Uterus (tissue), 4 donors: ENCODE measurements around the gene GLYR1. TPM values are rescaled to one million over a fixed set of nuclear protein-coding genes. Genes with fewer than 3 reads are reported as not detected.
A peak's percentile ranks its signal among the peaks of the same experiment; 100 is the strongest.

Experiments used
- DNase-seq, 2 donors: peaks; one replicate each; pipeline ENCODE4 v3.0.0-alpha.2; 2019 to 2020
- H3K27ac ChIP-seq, 2 donors: fragments of 200-600 bp; sonication (generic); 1 replicate in 1 of 2; 2 replicates in 1 of 2; pipeline ENCODE4 v1.5.1; 2016 to 2018
- H3K27me3 ChIP-seq, 2 donors: fragments of 200-600 bp; sonication (generic); one replicate each; pipeline ENCODE4 v1.5.1; 2018 to 2019; ENCODE audit warnings: control low read depth in 1 of 2
- H3K36me3 ChIP-seq, 2 donors: fragments of 200-600 bp; sonication (generic); one replicate each; pipeline ENCODE4 v1.5.1; 2019; ENCODE audit warnings: control low read depth in 1 of 2
- H3K4me1 ChIP-seq, 2 donors: fragments of 200-600 bp; sonication (generic); one replicate each; pipeline ENCODE4 v1.5.1; 2018 to 2019; ENCODE audit warnings: control low read depth in 1 of 2
- H3K4me3 ChIP-seq, 2 donors: fragments of 200-600 bp; sonication (generic); 1 replicate in 1 of 2; 2 replicates in 1 of 2; pipeline ENCODE4 v1.5.1; 2018 to 2019; ENCODE audit warnings: mild to moderate bottlenecking in 1 of 2
- H3K9me3 ChIP-seq, 2 donors: fragments of 200-600 bp; sonication (generic); one replicate each; pipeline ENCODE4 v1.5.1; 2019; ENCODE audit warnings: control low read depth in 1 of 2
- POLR2A ChIP-seq, 2 donors: fragments of 450-650 bp; IDR thresholded peaks; one replicate each; pipeline ENCODE4 v1.6.1; 2016; ENCODE audit warnings: antibody characterized with exemption in 2 of 2, mild to moderate bottlenecking in 1 of 2, moderate library complexity in 1 of 2
- intact Hi-C: fragments of 100-400 bp; cut with DNase I; formaldehyde crosslinking; loops from one replicate; pipeline ENCODE4 v1.15.1; 2023; ENCODE audit warnings: low total_unique reads
- total RNA-seq, 4 donors: library from RNA; depleted of rRNA in 3 of 4; stranded (reverse); fragments of >200 nt in 3 of 4; gene quantifications; one replicate each; pipeline versions ENCODE4 v1.1.0 to v1.2.4, GENCODE V29; 2014 to 2023
- TF ChIP-seq, protein P1 (sequence below), 4 experiments: fragments of 200-600 bp in 2 of 4; fragments of 450-650 bp in 2 of 4; sonication (generic) in 2 of 4; IDR thresholded peaks; one replicate each; pipeline ENCODE4 v1.5.1; 2016 to 2019; ENCODE audit warnings: antibody characterized with exemption in 4 of 4, mild to moderate bottlenecking in 2 of 4, moderate library complexity in 1 of 4
- donor health status: DM: yes; HTN: yes; CAD: no.

GLYR1 gene
- total RNA-seq, 4 donors from 2014 or later: 26.6 to 86.3 (median 47.1) TPM

DNA sequence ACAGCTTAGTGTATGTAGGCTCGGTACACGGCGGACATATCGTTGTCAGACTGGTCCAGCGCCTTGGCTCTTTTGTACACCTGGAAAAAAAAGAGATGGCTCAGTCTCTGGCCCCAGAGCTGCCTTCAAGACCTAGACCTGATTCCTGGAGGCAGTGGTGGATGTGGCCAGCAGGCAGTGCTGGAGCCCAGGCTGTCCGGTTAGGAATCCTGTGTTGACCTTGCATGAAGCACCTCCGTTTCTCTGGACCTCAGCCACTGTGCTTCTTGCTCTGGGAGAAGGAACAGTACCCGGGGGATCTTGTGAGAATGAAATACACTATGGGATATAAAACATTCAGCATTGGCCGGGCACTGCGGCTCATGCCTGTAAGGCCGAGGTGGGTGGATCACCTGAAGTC lies 41.9 kb downstream of the GLYR1 start:
- no peaks in the 10 kb centered on the region for H3K36me3 ChIP-seq
- intact Hi-C loops: no loop called here
- H3K4me3 ChIP-seq: no peak overlapping the region
- peaks cover 0 to 11% of the 10 kb centered on the region in 2 donors for H3K4me1 ChIP-seq
- DNase-seq: no peak
- no peak overlapping the region for H3K27ac ChIP-seq
- no peaks in the 10 kb centered on the region for H3K27me3 ChIP-seq
- H3K9me3 ChIP-seq: no peaks in the 10 kb centered on the region
- TF ChIP-seq, protein P1, sequence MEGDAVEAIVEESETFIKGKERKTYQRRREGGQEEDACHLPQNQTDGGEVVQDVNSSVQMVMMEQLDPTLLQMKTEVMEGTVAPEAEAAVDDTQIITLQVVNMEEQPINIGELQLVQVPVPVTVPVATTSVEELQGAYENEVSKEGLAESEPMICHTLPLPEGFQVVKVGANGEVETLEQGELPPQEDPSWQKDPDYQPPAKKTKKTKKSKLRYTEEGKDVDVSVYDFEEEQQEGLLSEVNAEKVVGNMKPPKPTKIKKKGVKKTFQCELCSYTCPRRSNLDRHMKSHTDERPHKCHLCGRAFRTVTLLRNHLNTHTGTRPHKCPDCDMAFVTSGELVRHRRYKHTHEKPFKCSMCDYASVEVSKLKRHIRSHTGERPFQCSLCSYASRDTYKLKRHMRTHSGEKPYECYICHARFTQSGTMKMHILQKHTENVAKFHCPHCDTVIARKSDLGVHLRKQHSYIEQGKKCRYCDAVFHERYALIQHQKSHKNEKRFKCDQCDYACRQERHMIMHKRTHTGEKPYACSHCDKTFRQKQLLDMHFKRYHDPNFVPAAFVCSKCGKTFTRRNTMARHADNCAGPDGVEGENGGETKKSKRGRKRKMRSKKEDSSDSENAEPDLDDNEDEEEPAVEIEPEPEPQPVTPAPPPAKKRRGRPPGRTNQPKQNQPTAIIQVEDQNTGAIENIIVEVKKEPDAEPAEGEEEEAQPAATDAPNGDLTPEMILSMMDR (IDR thresholded peaks at IDR 0.05): no peak
- TF ChIP-seq POLR2A (IDR thresholded peaks at IDR 0.05): no peak

DNA sequence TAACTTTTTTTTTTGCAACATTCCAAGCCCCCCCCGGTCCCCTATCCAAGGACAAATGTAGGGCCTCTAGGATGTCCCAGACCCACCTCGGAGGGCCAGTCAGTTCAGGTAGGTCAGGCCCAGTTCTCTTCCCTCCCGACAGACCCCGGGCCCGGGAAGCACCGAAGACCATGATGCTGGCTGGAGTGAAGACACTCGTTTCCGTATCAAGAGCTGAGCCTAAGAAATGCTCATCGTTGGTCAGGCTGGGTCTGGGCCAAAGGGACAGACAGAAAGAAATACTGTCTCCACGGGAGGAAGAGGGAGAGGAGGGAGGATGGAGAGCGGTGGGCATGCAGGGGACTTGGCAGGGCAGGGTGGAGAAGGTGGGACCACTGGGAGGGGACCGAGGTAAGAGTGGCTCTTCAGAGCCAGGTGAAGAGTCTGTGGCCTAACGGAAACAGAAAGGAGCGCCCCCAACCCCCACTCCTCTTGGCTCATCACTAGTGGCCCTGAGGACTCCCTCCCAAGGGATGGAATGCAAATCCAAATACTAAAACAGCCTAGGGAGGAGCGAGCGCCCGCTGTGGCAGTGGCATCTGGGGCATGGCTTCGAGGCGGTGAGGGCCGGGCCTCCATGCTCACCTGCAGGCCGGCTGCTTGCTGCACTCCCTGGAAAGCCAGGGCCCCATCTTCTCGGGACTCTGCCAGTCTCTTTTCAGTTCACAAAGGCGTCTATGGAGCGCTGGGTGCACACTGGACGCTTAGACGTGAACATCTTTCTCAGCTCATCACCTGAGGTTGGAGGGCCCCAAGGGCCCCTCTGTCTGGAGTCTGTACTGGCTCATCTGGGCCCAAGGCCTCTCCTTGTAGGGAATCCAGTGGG lies 43.0 kb downstream of the GLYR1 start:
- Histone ChIP-seq H3K4me3 (no peak overlapping the region), H3K27ac (no peak overlapping the region), H3K36me3 (no peaks in the 10 kb centered on the region), H3K4me1 (peaks cover 0 to 11% of the 10 kb centered on the region in 2 donors), H3K9me3 (no peaks in the 10 kb centered on the region), H3K27me3 (no peaks in the 10 kb centered on the region)
- DNase-seq: no peak
- intact Hi-C loops: loop anchor here (5.0 kb wide), 1 partner anchor 37 kb away; the partner anchor contains the start of gene ZNF500
- TF ChIP-seq, protein P1 (IDR thresholded peaks at IDR 0.05): no peak
- TF ChIP-seq POLR2A (IDR thresholded peaks at IDR 0.05): no peak

DNA sequence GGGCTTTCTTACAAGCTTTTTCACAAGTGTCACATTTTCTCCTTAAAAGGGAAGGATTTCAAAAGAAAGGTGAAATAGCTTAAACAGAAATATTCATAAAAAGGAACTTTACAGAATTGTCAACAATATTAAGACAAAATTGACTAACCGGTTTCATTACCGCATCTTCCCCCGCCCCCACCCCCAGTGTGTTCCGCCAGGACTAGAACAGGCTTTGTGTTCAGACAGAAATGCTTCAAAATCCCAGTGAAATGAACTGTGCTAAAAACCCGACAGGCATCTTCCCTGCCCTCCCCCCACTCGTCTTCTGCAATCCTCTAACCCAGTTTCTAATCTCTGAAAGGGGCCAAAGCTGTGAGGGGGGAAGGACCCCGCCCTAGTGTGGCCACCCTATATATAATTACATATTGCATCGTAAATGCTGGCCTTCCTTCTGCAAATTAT lies 43.7 kb downstream of the GLYR1 start:
- TF ChIP-seq, protein P1 (IDR thresholded peaks at IDR 0.05): no peak
- TF ChIP-seq POLR2A (IDR thresholded peaks at IDR 0.05): no peak
- peaks cover 0 to 11% of the 10 kb centered on the region in 2 donors for H3K4me1 ChIP-seq
- peak overlapping the region in 1 of 2 donors; percentile 70 for H3K27ac ChIP-seq
- peak overlapping the region in 1 of 2 donors; percentile 83 for H3K4me3 ChIP-seq
- no peaks in the 10 kb centered on the region for H3K9me3 ChIP-seq
- DNase-seq: no peak
- intact Hi-C loops: loop anchor here (5.0 kb wide), 1 partner anchor 36 kb away; the partner anchor contains the start of gene ZNF500
- H3K27me3 ChIP-seq: no peaks in the 10 kb centered on the region
- no peaks in the 10 kb centered on the region for H3K36me3 ChIP-seq

DNA sequence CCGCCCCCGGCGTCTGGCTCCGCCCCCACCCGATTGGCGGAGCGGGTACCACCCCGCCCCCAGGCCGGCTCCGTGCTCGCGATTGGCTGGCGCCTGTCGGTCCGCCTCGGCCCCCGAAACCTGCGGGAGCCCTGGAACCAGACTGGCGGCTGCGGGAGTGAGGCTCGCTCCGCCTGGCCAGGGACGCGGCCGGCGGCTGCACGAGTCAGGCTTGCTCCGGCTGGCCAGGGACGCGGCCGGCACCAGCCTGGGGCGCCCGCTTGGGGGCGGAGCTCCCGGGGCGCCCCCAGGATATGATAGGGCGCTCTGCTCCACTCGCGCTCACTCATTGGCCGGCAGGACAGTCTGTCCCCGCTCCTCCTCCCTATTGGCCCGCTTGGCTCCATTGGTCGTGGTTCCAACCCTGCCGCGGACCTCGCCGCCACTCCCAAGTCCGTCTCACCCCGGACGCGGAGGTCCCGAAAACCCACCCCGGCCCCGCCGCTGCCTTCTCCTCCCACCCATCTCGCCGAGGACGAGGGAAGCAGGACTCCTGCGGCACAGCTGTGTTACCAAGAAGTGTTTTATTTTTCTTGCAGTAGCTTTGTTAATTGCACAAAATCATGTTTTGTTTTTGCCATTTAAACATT lies 44.3 kb downstream of the GLYR1 start:
- peak overlapping the region; percentile 51 to 83 for H3K4me3 ChIP-seq
- TF ChIP-seq POLR2A (IDR thresholded peaks at IDR 0.05): peak; percentile 12 to 41
- TF ChIP-seq, protein P1 (IDR thresholded peaks at IDR 0.05): peak; percentile 7 to 66 (median 24)
- H3K27me3 ChIP-seq: no peaks in the 10 kb centered on the region
- no peaks in the 10 kb centered on the region for H3K9me3 ChIP-seq
- H3K36me3 ChIP-seq: no peaks in the 10 kb centered on the region
- H3K4me1 ChIP-seq: peaks cover 0 to 11% of the 10 kb centered on the region in 2 donors
- intact Hi-C loops: loop anchor here (5.0 kb wide), 1 partner anchor 35 kb away; the partner anchor contains the start of gene ZNF500
- H3K27ac ChIP-seq: peak overlapping the region; percentile 70 to 85
- DNase-seq: peak; percentile 91
